HEK293T (cell line): ENCODE data around the gene RBM7.

Source experiments
- CTCF ChIA-PET: fragments of 350-600 bp; formaldehyde crosslinking; extraction: SDS; loops from one replicate; lab custom pipeline; 2021; ENCODE audit warnings: antibody characterized with exemption, inconsistent platforms; lab: Yijun Ruan, JAX
- POLR2A ChIA-PET: fragments of 350-600 bp; formaldehyde crosslinking; extraction: SDS; loops from one replicate; lab custom pipeline; 2020; ENCODE audit warnings: antibody characterized with exemption, inconsistent platforms; lab: Yijun Ruan, JAX
- DNase-seq: peaks from one replicate; pipeline ENCODE4 v3.0.0; 2012; ENCODE audit warnings: mixed read lengths; ENCODE audit errors: extremely low spot score
- ARNT ChIP-seq: fragments of 450-650 bp; IDR thresholded peaks from 2 replicates; pipeline ENCODE4 v1.6.1; 2017; ENCODE audit warnings: mild to moderate bottlenecking
- BHLHE40 ChIP-seq: fragments of 450-650 bp; IDR thresholded peaks from 2 replicates; pipeline ENCODE4 v1.6.1; 2016; ENCODE audit warnings: mild to moderate bottlenecking, moderate library complexity, borderline replicate concordance
- CTBP1 ChIP-seq: fragments of 450-650 bp; IDR thresholded peaks from 2 replicates; pipeline ENCODE4 v1.6.1; 2016; ENCODE audit warnings: borderline replicate concordance
- ELF4 ChIP-seq: fragments of 450-650 bp; IDR thresholded peaks from 2 replicates; pipeline ENCODE4 v1.6.1; 2017; ENCODE audit warnings: antibody characterized with exemption
- FOXA1 ChIP-seq: fragments of 450-650 bp; IDR thresholded peaks from 2 replicates; pipeline ENCODE4 v1.6.1; 2016; ENCODE audit warnings: mild to moderate bottlenecking
- FOXK2 ChIP-seq: fragments of 450-650 bp; IDR thresholded peaks from 2 replicates; pipeline ENCODE4 v1.6.1; 2016; ENCODE audit warnings: mild to moderate bottlenecking
- FOXM1 ChIP-seq: fragments of 450-650 bp; IDR thresholded peaks from 2 replicates; pipeline ENCODE4 v1.6.1; 2017; ENCODE audit warnings: mild to moderate bottlenecking, borderline replicate concordance
- HDGF ChIP-seq: fragments of 450-650 bp; IDR thresholded peaks from 2 replicates; pipeline ENCODE4 v1.6.1; 2017; ENCODE audit warnings: antibody characterized with exemption, borderline replicate concordance
- L3MBTL2 ChIP-seq: fragments of 450-650 bp; conservative IDR thresholded peaks from 2 replicates; pipeline ENCODE4 v1.6.1; 2016; ENCODE audit warnings: mild to moderate bottlenecking
- LEF1 ChIP-seq: fragments of 450-650 bp; IDR thresholded peaks from 2 replicates; pipeline ENCODE4 v1.6.1; 2017; ENCODE audit warnings: mild to moderate bottlenecking, borderline replicate concordance
- NFRKB ChIP-seq: fragments of 450-650 bp; IDR thresholded peaks from 2 replicates; pipeline ENCODE4 v1.6.1; 2016; ENCODE audit warnings: mild to moderate bottlenecking, moderate library complexity
- PKNOX1 ChIP-seq: fragments of 450-650 bp; IDR thresholded peaks from 2 replicates; pipeline ENCODE4 v1.6.1; 2016
- SP1 ChIP-seq: fragments of 450-650 bp; IDR thresholded peaks from 2 replicates; pipeline ENCODE4 v1.6.1; 2017
- SUZ12 ChIP-seq: fragments of 450-650 bp; IDR thresholded peaks from 2 replicates; pipeline ENCODE4 v1.6.1; 2016; ENCODE audit warnings: mild to moderate bottlenecking
- TARDBP ChIP-seq: fragments of 450-650 bp; IDR thresholded peaks from 2 replicates; pipeline ENCODE4 v1.6.1; 2016
- ZNF384 ChIP-seq: fragments of 450-650 bp; IDR thresholded peaks from 2 replicates; pipeline ENCODE4 v1.6.1; 2016

RBM7 gene

GRCh38 chr11:114362958-114363357 is 37.5 kb upstream of the RBM7 start:
- CTCF ChIA-PET, result interaction anchor here (0.6 kb wide), 1 partner anchor 12 kb away, joined by 3 read pairs; no protein-coding TSS in a partner anchor
- no peak for DNase-seq
- POLR2A ChIA-PET, result no interaction called here
- TF ChIP-seq LEF1 (no peak), FOXA1 (no peak), ZNF384 (no peak), TARDBP (no peak), CTBP1 (no peak), FOXM1 (no peak), SP1 (no peak), PKNOX1 (no peak; the same call in 1 of the 2 replicates), HDGF (no peak), NFRKB (no peak), SUZ12 (no peak), L3MBTL2 (no peak)

GRCh38 chr11:114366331-114367243 is 33.9 kb upstream of the RBM7 start:
- CTCF ChIA-PET, result no interaction called here
- TF ChIP-seq FOXA1, result no peak
- TF ChIP-seq SUZ12, result no peak
- no peak for TF ChIP-seq TARDBP
- no peak for TF ChIP-seq ZNF384
- no peak for TF ChIP-seq ELF4
- TF ChIP-seq PKNOX1, result no peak
- no peak for TF ChIP-seq FOXK2
- no peak for TF ChIP-seq HDGF
- no peak for TF ChIP-seq BHLHE40
- DNase-seq, result no peak
- POLR2A ChIA-PET, result no interaction called here

- POLR2A ChIA-PET, result no interaction called here
- no peak for DNase-seq
- CTCF ChIA-PET, result no interaction called here
- no peak for TF ChIP-seq CTBP1
- no peak for TF ChIP-seq FOXA1
- TF ChIP-seq FOXK2, result no peak
- TF ChIP-seq SUZ12, result no peak
- TF ChIP-seq HDGF, result no peak
- no peak for TF ChIP-seq LEF1
- TF ChIP-seq NFRKB, result no peak
- TF ChIP-seq SP1, result no peak
- TF ChIP-seq L3MBTL2, result no peak
- TF ChIP-seq BHLHE40, result no peak
- no peak for TF ChIP-seq PKNOX1
- TF ChIP-seq ZNF384, result no peak
- no peak for TF ChIP-seq ARNT
- TF ChIP-seq FOXM1, result no peak
- no peak for TF ChIP-seq ELF4
- no peak for TF ChIP-seq TARDBP
Observed at GRCh38 chr11:114367244-114367957, 33.1 kb upstream of the RBM7 start.

GRCh38 chr11:114368918-114369680 is 31.4 kb upstream of the RBM7 start:
- no peak for DNase-seq
- CTCF ChIA-PET, result no interaction called here
- TF ChIP-seq L3MBTL2 (no peak), CTBP1 (no peak), ELF4 (no peak), FOXM1 (no peak), ZNF384 (no peak), TARDBP (no peak), FOXA1 (no peak), FOXK2 (no peak), SP1 (no peak), BHLHE40 (no peak), HDGF (no peak), LEF1 (no peak), NFRKB (no peak), PKNOX1 (no peak), SUZ12 (no peak), ARNT (no peak)
- POLR2A ChIA-PET, result no interaction called here

- POLR2A ChIA-PET, result no interaction called here
- no peak for DNase-seq
- CTCF ChIA-PET, result interaction anchor here (0.6 kb wide), 2 partner anchors 12 to 71 kb away, joined by 3 read pairs; no protein-coding TSS in a partner anchor
- TF ChIP-seq ARNT, result no peak
- no peak for TF ChIP-seq FOXK2
Observed at GRCh38 chr11:114375052-114375451, 25.4 kb upstream of the RBM7 start.
